Measurements from ENCODE around the gene NPAT. TPM values are rescaled to one million over a fixed set of nuclear protein-coding genes. Genes with fewer than 3 reads are reported as not detected.

NPAT gene
- 10 to 100 TPM in 4 of 6 donors, 1 to 10 TPM in 2; 9.5 to 21.3 (median 12.8) TPM for total RNA-seq

GRCh38 chr11:108222574-108223347 is at the start of gene NPAT, which contains the start of gene ATM:
TSS of gene NPAT (minus strand) at chr11:108222638. CDS start at chr11:108222536, 102 bp downstream.
TSS of gene ATM (plus strand) at chr11:108223067. CDS start at chr11:108227625, 4,558 bp downstream.
- ATAC-seq (ENCODE audit: low FRiP score in 2 of 2) (peak; percentile 98 to 100), DNase-seq (peak; percentile 98 to 99)
- WGBS, 2 donors: 0% methylated on average over 27 to 70 of the region's 70 CpGs
- H3K27ac ChIP-seq: peak within 1 kb of the TSS; percentile 92 to 97 (median 94)
- H3K9me3 ChIP-seq: no peaks in the 10 kb centered on the region
- H3K4me1 ChIP-seq: peaks cover 41 to 53% (median 45%) of the 10 kb centered on the region in 4 donors
- no peaks in the 10 kb centered on the region for H3K27me3 ChIP-seq
- peak within 1 kb of the TSS; percentile 76 to 86 (median 78) for H3K4me3 ChIP-seq
- no peaks in the 10 kb centered on the region for H3K36me3 ChIP-seq
- TF ChIP-seq POLR2A (IDR thresholded peaks at IDR 0.05): peak in 3 of 4 donors; percentile 61 to 91 (median 87)
- TF ChIP-seq CTCF (IDR thresholded peaks at IDR 0.05): peak; percentile 53 to 92 (median 82)
- no peak for TF ChIP-seq EP300 (IDR thresholded peaks at IDR 0.05)
- TF ChIP-seq POLR2AphosphoS5 (IDR thresholded peaks at IDR 0.05): peak; percentile 87 to 91

GRCh38 chr11:108269583-108269982 is 47.1 kb upstream of the NPAT start:
- Histone ChIP-seq H3K27ac (no peak overlapping the region), H3K4me1 (no peaks in the 10 kb centered on the region), H3K9me3 (no peaks in the 10 kb centered on the region), H3K4me3 (no peak overlapping the region), H3K36me3 (peaks cover 13 to 53% (median 23%) of the 10 kb centered on the region in 4 donors), H3K27me3 (no peaks in the 10 kb centered on the region)
- ATAC-seq (ENCODE audit: low FRiP score in 2 of 2): no peak
- DNase-seq: no peak
- TF ChIP-seq CTCF (IDR thresholded peaks at IDR 0.05): no peak
- no peak for TF ChIP-seq POLR2AphosphoS5 (IDR thresholded peaks at IDR 0.05)
- TF ChIP-seq EP300 (IDR thresholded peaks at IDR 0.05): no peak
- no peak for TF ChIP-seq POLR2A (IDR thresholded peaks at IDR 0.05)
- WGBS, 2 donors: 100% methylated on average over 3 of the region's 3 CpGs

- Histone ChIP-seq H3K27ac (no peak overlapping the region), H3K27me3 (no peaks in the 10 kb centered on the region), H3K4me1 (no peaks in the 10 kb centered on the region), H3K9me3 (no peaks in the 10 kb centered on the region), H3K36me3 (peaks cover 4 to 98% (median 32%) of the 10 kb centered on the region in 4 donors), H3K4me3 (no peak overlapping the region)
- TF ChIP-seq POLR2A (IDR thresholded peaks at IDR 0.05) (no peak), POLR2AphosphoS5 (IDR thresholded peaks at IDR 0.05) (no peak), EP300 (IDR thresholded peaks at IDR 0.05) (no peak), CTCF (IDR thresholded peaks at IDR 0.05) (no peak)
- 93 to 97% methylated on average over 1 of the region's 1 CpG for WGBS, 2 donors
- DNase-seq (no peak), ATAC-seq (ENCODE audit: low FRiP score in 2 of 2) (no peak)
These were observed 30.7 kb upstream of the NPAT start for GRCh38 chr11:108253176-108253575.

GRCh38 chr11:108246885-108247284 is 24.4 kb upstream of the NPAT start:
- ATAC-seq (ENCODE audit: low FRiP score in 2 of 2): no peak
- Histone ChIP-seq H3K36me3 (peaks cover 0 to 50% (median 10%) of the 10 kb centered on the region in 4 donors), H3K4me1 (no peaks in the 10 kb centered on the region), H3K27me3 (no peaks in the 10 kb centered on the region), H3K4me3 (no peak overlapping the region), H3K27ac (no peak overlapping the region), H3K9me3 (no peaks in the 10 kb centered on the region)
- TF ChIP-seq POLR2AphosphoS5 (IDR thresholded peaks at IDR 0.05): no peak
- no peak for TF ChIP-seq EP300 (IDR thresholded peaks at IDR 0.05)
- no peak for TF ChIP-seq POLR2A (IDR thresholded peaks at IDR 0.05)
- TF ChIP-seq CTCF (IDR thresholded peaks at IDR 0.05): no peak
- 71 to 85% methylated on average over 2 of the region's 2 CpGs for WGBS, 2 donors
- no peak for DNase-seq

Measured in upper lobe of left lung (tissue), 6 donors.